Thyroid gland (tissue), 4 donors: ENCODE data around the gene BCAS3. TPM values are rescaled to one million over a fixed set of nuclear protein-coding genes. Genes with fewer than 3 reads are reported as not detected.
A peak's percentile ranks its signal among the peaks of the same experiment; 100 is the strongest.

ENCODE experiments used
- DNase-seq, 2 donors: peaks; one replicate each; pipeline ENCODE4 v3.0.0-alpha.2; 2019
- H3K27ac ChIP-seq, 3 donors: fragments of 200-600 bp; sonication (generic); 1 replicate in 2 of 3; 2 replicates in 1 of 3; pipeline ENCODE4 v1.5.1; 2016 to 2019; ENCODE audit warnings: mild to moderate bottlenecking in 1 of 3, moderate library complexity in 1 of 3
- H3K27me3 ChIP-seq: fragments of 200-600 bp; sonication (generic); one replicate; pipeline ENCODE4 v1.5.1; 2019
- H3K36me3 ChIP-seq, 2 donors: fragments of 200-600 bp; sonication (generic); one replicate each; pipeline ENCODE4 v1.5.1; 2016 to 2019
- H3K4me1 ChIP-seq, 2 donors: fragments of 200-600 bp; sonication (generic); one replicate each; pipeline ENCODE4 v1.5.1; 2017 to 2019
- H3K4me3 ChIP-seq, 3 donors: fragments of 200-600 bp; sonication (generic); replicated peaks in 1 of 3; 1 replicate in 2 of 3; 2 replicates in 1 of 3; pipeline ENCODE4 v1.5.1; 2016; ENCODE audit warnings: mild to moderate bottlenecking in 1 of 3
- H3K9me3 ChIP-seq: fragments of 200-600 bp; sonication (generic); one replicate; pipeline ENCODE4 v1.5.1; 2017
- POLR2A ChIP-seq, 2 donors: fragments of 450-650 bp; IDR thresholded peaks; one replicate each; pipeline ENCODE4 v1.6.1; 2017; ENCODE audit warnings: antibody characterized with exemption in 2 of 2, mild to moderate bottlenecking in 2 of 2, moderate library complexity in 1 of 2
- WGBS, 2 donors: methylation state at CpG; one replicate each; pipeline ENCODE4 v1.1.5; 2017; 5-methylcytosine and 5-hydroxymethylcytosine counted together
- intact Hi-C: fragments of 100-400 bp; cut with DNase I; formaldehyde crosslinking; loops from one replicate; pipeline ENCODE4 v1.15.1; 2023
- total RNA-seq, 4 donors: library from RNA; depleted of rRNA; stranded (reverse); fragments of >200 nt; gene quantifications; one replicate each; pipeline ENCODE4 v1.2.3, GENCODE V29; 2016
- TF ChIP-seq, protein P1 (sequence below), 6 experiments: fragments of 200-600 bp in 3 of 6; fragments of 450-650 bp in 3 of 6; sonication (generic) in 3 of 6; IDR thresholded peaks; one replicate each; pipeline ENCODE4 v1.5.1; 2016 to 2019; ENCODE audit warnings: antibody characterized with exemption in 6 of 6, mild to moderate bottlenecking in 2 of 6, inconsistent platforms in 1 of 6, moderate library complexity in 1 of 6

BCAS3 gene
- total RNA-seq, 4 donors from 2014 or later = 41.8 to 78.7 (median 51.6) TPM

DNA sequence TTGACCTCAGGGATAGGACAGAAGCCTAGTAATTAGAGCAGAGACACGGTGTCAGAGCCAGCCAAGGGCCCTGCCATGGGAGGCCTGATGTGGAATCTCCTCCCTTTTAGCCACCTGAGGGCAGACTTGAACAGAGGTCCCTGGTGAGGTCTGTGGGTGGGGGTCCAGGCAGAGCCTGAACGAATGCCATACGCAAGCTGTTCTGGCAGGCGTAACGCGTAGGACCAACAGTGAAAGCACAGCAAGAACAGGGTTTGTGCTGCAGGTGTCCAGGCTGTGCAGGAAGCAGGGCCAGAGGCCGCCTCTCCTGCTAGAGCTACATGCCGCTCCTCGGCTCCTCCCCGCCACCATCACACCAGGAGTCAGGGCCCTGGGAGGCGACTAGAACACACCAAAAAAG lies 640.1 kb downstream of the BCAS3 start:
- H3K9me3 ChIP-seq = no peaks in the 10 kb centered on the region
- H3K27me3 ChIP-seq = no peaks in the 10 kb centered on the region
- peaks cover 25 to 30% of the 10 kb centered on the region in 2 donors for H3K4me1 ChIP-seq
- H3K36me3 ChIP-seq = no peaks in the 10 kb centered on the region
- H3K27ac ChIP-seq = no peak overlapping the region
- 97 to 98% methylated on average over 8 to 10 of the region's 11 CpGs for WGBS, 2 donors
- no peak overlapping the region for H3K4me3 ChIP-seq
- no peak for DNase-seq
- intact Hi-C loops = no loop called here
- no peak for TF ChIP-seq POLR2A (IDR thresholded peaks at IDR 0.05)
- TF ChIP-seq, protein P1, sequence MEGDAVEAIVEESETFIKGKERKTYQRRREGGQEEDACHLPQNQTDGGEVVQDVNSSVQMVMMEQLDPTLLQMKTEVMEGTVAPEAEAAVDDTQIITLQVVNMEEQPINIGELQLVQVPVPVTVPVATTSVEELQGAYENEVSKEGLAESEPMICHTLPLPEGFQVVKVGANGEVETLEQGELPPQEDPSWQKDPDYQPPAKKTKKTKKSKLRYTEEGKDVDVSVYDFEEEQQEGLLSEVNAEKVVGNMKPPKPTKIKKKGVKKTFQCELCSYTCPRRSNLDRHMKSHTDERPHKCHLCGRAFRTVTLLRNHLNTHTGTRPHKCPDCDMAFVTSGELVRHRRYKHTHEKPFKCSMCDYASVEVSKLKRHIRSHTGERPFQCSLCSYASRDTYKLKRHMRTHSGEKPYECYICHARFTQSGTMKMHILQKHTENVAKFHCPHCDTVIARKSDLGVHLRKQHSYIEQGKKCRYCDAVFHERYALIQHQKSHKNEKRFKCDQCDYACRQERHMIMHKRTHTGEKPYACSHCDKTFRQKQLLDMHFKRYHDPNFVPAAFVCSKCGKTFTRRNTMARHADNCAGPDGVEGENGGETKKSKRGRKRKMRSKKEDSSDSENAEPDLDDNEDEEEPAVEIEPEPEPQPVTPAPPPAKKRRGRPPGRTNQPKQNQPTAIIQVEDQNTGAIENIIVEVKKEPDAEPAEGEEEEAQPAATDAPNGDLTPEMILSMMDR (IDR thresholded peaks at IDR 0.05) = no peak

DNA sequence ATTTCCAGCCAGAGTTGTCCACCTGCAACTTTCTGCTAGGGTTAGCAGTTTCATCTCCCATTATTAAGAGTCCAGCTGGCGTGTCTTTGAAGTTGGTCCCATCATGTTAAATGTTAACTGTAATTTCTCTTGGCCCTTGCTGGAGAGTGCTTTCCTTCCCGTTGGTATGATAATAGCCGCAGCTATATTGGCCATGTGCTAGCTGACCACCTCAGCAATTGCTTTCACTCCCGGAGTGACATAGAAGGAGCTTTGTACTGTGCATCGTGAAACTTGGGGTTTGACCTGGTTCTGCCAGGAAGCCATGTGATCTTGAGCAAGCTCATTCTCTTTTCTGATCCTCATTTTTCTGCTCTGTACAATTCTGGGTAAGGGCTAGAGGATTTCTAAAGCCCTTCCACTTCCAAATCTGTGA lies 641.0 kb downstream of the BCAS3 start:
- DNase-seq = no peak
- no peak overlapping the region for H3K27ac ChIP-seq
- H3K4me1 ChIP-seq = peaks cover 16 to 24% of the 10 kb centered on the region in 2 donors
- H3K9me3 ChIP-seq = no peaks in the 10 kb centered on the region
- H3K27me3 ChIP-seq = no peaks in the 10 kb centered on the region
- WGBS, 2 donors = 83 to 85% methylated on average over 5 of the region's 5 CpGs
- TF ChIP-seq, protein P1 (IDR thresholded peaks at IDR 0.05) = no peak
- no peak for TF ChIP-seq POLR2A (IDR thresholded peaks at IDR 0.05)
- no peaks in the 10 kb centered on the region for H3K36me3 ChIP-seq
- no peak overlapping the region for H3K4me3 ChIP-seq
- intact Hi-C loops = no loop called here

DNA sequence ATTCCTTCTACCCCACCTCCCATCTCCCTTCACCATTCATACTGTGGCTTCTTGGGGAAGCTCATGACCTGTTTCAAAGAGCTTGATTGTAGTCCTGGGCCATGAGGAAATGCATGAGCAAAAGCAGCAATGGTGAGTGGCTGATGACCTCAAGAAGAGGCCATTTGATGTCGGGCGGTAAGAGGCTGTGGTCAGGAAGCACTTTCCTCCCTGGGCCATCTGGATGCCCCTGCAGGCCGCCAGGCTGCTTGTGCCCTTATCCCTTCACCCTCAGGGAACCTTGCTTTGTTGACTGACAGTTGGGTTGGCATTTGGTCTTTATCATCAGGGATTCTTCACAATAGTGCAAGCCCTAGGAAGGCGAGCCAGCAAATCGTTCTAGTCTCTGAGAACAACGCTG lies 643.7 kb downstream of the BCAS3 start:
- TF ChIP-seq, protein P1 (IDR thresholded peaks at IDR 0.05) = no peak
- no peak for TF ChIP-seq POLR2A (IDR thresholded peaks at IDR 0.05)
- peaks cover 0 to 5% of the 10 kb centered on the region in 2 donors for H3K4me1 ChIP-seq
- intact Hi-C loops = no loop called here

DNA sequence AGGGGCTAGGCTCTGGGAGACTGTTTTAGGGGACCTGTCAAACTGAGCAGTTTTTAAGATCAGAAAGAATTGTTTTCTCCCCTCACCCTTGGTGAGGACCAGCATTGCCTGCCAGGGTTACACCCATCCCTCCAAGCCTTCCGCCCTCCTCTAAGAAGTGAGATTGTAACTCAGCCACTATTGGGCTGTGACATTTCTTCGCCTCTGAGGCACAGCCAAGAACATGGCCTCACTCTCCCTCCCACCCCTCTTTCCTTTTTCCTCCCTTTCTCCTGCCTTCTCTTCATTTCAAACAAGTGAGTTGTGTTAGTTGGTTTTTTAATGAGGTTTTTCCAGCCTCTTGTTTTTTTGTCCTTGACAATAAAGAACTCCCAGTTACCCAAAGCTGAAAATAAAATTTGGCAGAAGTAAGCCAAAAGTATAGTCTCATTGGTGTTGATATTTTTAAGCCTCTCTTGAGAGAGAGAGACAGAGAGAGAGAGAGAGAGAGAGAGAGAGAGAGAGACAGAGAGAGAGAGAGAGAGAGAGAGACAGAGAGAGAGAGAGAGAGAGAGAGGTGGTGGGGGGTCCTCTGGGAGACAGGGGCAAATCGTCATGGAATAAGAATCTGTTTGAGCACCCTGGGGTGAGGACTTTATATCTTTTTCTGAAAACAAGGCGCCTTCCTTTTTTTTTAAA lies 644.8 kb downstream of the BCAS3 start:
- WGBS, 2 donors = 70 to 72% methylated on average over 4 of the region's 4 CpGs
- Histone ChIP-seq H3K36me3 (no peaks in the 10 kb centered on the region), H3K4me3 (no peak overlapping the region), H3K9me3 (no peaks in the 10 kb centered on the region), H3K27ac (peak overlapping the region in 1 of 3 donors; percentile 9), H3K4me1 (peaks cover 0 to 5% of the 10 kb centered on the region in 2 donors), H3K27me3 (no peaks in the 10 kb centered on the region)
- TF ChIP-seq, protein P1 (IDR thresholded peaks at IDR 0.05) = peak in 2 of 6 experiments; percentile 9 to 16
- no peak for TF ChIP-seq POLR2A (IDR thresholded peaks at IDR 0.05)
- intact Hi-C loops = no loop called here
- no peak for DNase-seq

More for the DNA sequence above, 643.7 kb downstream of the BCAS3 start:
- Histone ChIP-seq H3K27ac (no peak overlapping the region), H3K4me3 (no peak overlapping the region), H3K36me3 (no peaks in the 10 kb centered on the region), H3K9me3 (no peaks in the 10 kb centered on the region), H3K27me3 (no peaks in the 10 kb centered on the region)
- 96 to 99% methylated on average over 6 of the region's 6 CpGs for WGBS, 2 donors
- no peak for DNase-seq
